Measurements from ENCODE around the gene AKAP11.

AKAP11 gene

DNA sequence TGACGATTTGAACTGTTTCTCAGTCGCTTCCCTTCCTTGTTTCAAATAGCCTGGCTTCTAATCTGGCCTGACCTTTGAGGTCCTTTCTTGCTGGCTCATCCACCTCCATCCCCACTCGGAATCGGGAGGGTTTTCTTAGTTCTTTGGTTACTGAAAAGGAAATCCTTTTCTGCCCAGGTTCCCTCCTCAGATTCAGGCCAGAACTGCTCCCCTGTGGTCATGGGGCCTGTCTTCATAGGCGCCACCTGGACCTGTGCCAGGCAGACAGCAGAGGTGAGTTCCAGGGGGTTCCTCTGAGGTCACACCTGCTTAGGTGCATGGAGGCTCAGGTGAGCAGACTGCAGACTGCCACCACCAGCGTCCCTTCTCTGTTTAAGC is 62.4 kb downstream of the AKAP11 start:
- DNase-seq, result no peak

GRCh38 chr13:42337808-42338600 is 66.1 kb downstream of the AKAP11 start:
- DNase-seq, result no peak

DNA sequence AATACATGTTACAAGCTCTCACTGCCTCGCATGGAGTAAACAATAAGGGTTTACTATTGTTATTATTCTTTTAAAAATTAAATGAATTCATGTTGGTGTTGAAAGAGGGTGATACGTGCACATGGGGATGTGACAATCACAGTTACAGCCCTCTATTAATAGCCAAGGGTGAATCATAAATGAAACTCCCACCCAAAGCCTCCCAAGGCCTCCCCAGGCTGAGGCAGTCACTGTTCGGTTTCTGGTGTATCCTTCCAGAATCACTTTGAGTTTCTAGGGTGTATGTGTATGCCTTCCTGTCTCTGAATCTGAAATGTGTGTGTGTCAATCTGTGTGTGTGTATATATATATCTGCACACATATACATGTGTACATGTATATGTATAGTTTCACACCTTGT is 73.4 kb downstream of the AKAP11 start:
- no peak for DNase-seq

DNA sequence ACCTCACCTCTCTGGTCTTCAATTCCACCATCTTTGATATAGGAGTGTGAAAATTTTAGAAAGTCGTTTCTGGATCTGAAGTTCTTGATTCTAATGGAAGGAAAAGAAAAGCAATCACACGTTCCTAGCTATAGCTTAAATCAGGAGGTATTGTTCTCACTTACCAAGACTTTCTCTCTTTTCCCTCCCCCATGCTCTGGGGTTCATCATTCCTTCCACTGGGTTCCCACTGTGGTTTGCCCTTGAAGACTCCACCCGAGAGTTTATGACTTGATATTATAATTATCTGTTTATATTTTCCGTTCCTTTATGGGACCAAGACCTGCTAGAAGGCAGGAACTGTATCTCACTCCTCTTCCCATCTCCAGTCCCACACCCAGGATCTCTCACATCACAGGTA is 76.6 kb downstream of the AKAP11 start:
- DNase-seq, result no peak

DNA sequence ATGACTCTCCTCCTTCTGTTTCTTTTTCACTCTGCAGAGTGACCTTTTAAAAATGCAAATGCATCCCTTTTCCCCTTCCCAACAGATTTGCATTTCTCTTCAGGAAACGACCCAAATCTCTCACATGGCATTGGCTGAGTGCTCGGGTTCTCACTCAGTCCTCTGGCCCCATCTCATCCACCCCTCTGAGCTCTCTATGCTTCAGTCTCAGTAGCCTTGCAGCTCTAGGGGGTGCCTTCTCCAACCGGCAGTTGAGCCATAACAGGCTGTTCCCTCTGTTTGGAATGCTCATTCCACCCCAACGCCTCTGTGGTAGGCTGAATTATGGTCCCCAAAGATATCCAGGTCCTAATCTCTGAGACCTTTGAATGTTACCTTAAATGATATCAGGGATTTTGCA is 78.2 kb downstream of the AKAP11 start:
- no peak for DNase-seq

GRCh38 chr13:42354241-42355091 is 82.5 kb downstream of the AKAP11 start:
- no peak for DNase-seq

GRCh38 chr13:42355092-42355485 is 83.1 kb downstream of the AKAP11 start:
- DNase-seq, result peak; percentile 6

DNA sequence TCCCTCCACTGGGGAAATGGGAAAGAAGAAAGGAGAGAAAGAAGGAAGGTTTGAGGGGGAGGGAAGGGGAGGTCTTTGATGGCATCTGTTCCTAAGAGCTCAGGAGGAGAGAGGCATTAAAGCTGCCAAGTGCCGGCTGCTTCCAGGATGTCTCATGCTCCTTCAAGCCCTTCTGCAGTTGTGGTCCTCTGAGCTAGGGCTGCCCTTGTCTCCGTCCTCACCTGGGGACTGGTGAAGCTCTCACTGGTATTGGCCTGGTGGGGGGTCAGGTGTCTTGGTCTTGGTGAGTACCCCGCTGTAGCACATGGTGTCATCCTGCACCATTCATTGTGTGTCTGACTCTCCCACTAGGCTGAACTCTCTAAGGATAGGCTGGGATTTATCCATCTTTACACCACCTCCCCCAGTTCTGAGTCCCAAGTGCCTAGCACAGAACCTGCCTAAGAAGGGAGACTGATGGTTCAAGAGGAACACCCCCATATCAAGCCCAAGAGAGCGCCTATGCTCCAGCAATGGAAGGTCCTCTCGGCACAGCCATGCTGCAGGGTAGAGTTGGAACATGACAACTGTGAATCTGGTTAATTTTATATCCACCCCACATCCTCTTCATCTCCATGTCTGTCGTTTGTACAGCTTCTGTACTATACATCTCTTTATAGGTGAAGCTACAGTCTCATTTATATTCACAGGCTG is 83.7 kb downstream of the AKAP11 start:
- no peak for DNase-seq

- no peak for DNase-seq
These were observed 84.2 kb downstream of the AKAP11 start for GRCh38 chr13:42356184-42356575.

DNA sequence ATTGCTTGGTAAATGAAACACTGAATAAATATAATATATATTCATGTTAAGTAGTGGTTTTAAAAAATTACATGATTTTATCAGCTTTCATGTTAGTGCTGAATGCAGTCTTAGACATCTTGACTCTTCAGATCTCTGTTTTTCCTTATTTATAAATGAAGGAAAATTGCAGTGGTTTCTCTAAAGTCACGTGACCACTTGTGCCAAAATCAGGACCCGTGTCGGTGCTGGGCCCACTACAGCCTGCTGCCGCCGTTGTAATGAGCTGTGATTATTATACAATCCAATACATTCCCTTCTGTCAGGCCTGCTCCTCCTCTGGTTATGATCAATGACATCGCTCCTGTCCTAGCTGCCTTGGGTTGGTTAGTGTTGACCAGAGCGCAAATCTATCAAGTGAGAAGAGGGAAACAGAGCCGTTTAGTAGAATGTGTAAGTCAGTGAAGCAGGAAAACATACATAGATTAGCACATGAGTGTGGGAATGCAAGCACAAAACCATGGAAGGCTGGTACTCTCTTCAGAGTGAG is 88.2 kb downstream of the AKAP11 start:
- DNase-seq, result no peak

GRCh38 chr13:42361701-42362100 is 89.7 kb downstream of the AKAP11 start:
- DNase-seq, result no peak

DNA sequence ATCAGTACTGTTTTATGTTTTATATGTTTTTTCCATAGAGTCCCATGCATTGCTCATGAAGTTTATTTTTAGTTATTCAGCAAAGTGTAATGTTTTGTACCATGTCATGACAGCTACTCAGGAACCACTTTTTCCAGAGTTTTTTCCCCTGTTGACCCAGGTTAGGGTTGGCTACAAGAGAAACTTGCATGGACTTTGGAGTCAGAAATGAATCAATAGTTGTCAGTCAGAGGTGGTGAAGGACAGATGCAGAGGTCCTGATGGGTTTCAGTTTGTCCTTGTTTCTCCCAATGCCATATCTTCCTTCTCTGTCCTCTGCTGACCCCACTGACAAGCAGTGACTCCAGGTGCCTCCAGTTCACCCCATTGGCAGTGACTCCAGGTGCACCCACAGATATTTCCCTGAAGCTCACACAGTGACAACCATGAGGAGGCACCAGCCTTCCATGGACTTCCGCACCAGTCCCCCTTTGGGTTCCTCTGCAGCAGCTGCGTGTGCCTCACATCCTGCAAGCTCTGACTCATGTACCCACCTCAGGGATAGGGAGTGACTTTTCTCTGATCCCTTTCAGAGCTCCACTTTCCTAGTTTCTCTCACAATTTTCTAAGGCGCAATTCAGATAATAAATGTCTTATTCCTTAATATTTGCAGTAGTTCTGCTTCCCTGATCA is 92.1 kb downstream of the AKAP11 start:
- no peak for DNase-seq

GRCh38 chr13:42364613-42365000 is 92.7 kb downstream of the AKAP11 start:
- DNase-seq, result no peak

GRCh38 chr13:42367831-42368230 is 95.9 kb downstream of the AKAP11 start:
- DNase-seq, result no peak

GRCh38 chr13:42369071-42369797 is 97.3 kb downstream of the AKAP11 start:
- no peak for DNase-seq

- DNase-seq, result no peak
These were observed 98.3 kb downstream of the AKAP11 start for GRCh38 chr13:42370229-42370628.

Data from T-helper 9 cell (primary cell).